ENCODE data around the gene SMARCB1. TPM values are rescaled to one million over a fixed set of nuclear protein-coding genes. Genes with fewer than 3 reads are reported as not detected.

SMARCB1 gene
- total RNA-seq, 1 experiment from 2014 or later = 88.2 TPM

DNA sequence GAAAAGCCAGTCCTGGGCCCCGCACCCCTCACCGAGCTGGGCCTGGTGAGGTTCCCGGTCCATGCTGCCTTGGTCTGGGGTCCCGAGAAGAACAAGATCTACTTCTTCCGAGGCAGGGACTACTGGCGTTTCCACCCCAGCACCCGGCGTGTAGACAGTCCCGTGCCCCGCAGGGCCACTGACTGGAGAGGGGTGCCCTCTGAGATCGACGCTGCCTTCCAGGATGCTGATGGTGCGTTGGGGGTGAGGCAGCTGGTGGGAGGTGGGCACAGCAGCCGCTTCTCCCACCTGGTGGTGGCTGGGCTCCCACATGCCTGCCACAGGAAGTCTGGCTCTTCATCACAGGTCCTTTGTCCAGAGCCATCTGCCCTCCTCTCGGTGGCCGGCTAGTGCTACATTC, 4.5 kb upstream of the SMARCB1 start:
- intact Hi-C loops (cut with micrococcal nuclease; ENCODE audit: unreplicated experiment) = loop anchor here (10.0 kb wide), 1 partner anchor 53 kb away; the partner anchor contains the start of gene DERL3
- BruUV-seq (replicated peaks) = no TSS peak
- no peak for TF ChIP-seq CTCF (IDR thresholded peaks at IDR 0.05; ENCODE audit: unreplicated experiment)
- Mint-ChIP-seq H3K27me3 (ENCODE audit: unreplicated experiment) (no peaks in the 10 kb centered on the region), H3K4me1 (ENCODE audit: low read depth, unreplicated experiment) (peaks cover 29% of the 10 kb centered on the region), H3K36me3 (ENCODE audit: insufficient read depth, unreplicated experiment) (peaks cover 13% of the 10 kb centered on the region), H3K9me3 (ENCODE audit: low read depth, unreplicated experiment) (no peaks in the 10 kb centered on the region), H3K4me3 (ENCODE audit: low read depth, unreplicated experiment) (no peak overlapping the region), H3K27ac (ENCODE audit: unreplicated experiment) (no peak overlapping the region)
- no peak for DNase-seq
- CTCF ChIA-PET = interaction anchor here (0.6 to 0.8 kb wide), 2 partner anchors 11 to 75 kb away, joined by 3 to 4 read pairs; partner anchors contain the start of gene SLC2A11

DNA sequence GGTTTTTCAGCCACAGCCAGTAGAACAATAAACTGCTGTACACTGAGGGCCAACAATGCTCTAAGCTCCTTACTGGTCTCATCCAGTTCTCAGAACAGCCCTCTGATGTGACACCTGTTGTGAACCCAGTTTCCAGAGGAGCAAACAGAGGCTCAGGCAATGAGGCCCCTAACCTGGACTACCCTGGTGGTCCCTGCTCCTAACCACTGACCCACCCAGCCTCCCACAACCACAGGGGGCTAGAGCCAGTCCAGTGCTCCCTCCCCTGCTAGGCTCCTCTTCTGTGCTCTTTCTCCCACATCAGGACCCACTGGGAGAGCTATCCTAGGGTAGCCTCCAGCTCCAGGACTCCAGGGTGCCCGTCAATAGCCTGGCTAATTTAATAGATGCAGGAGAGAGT, 4.1 kb upstream of the SMARCB1 start:
- H3K9me3 Mint-ChIP-seq (ENCODE audit: low read depth, unreplicated experiment) = no peaks in the 10 kb centered on the region
- peaks cover 17% of the 10 kb centered on the region for H3K36me3 Mint-ChIP-seq (ENCODE audit: insufficient read depth, unreplicated experiment)
- no peaks in the 10 kb centered on the region for H3K27me3 Mint-ChIP-seq (ENCODE audit: unreplicated experiment)
- H3K4me1 Mint-ChIP-seq (ENCODE audit: low read depth, unreplicated experiment) = peaks cover 29% of the 10 kb centered on the region
- intact Hi-C loops (cut with micrococcal nuclease; ENCODE audit: unreplicated experiment) = loop anchor here (10.0 kb wide), 1 partner anchor 52 kb away; the partner anchor contains the start of gene DERL3
- no TSS peak for BruUV-seq (replicated peaks)
- H3K27ac Mint-ChIP-seq (ENCODE audit: unreplicated experiment) = no peak overlapping the region
- no peak for TF ChIP-seq CTCF (IDR thresholded peaks at IDR 0.05; ENCODE audit: unreplicated experiment)
- CTCF ChIA-PET = no interaction called here
- no peak overlapping the region for H3K4me3 Mint-ChIP-seq (ENCODE audit: low read depth, unreplicated experiment)
- DNase-seq = no peak

DNA sequence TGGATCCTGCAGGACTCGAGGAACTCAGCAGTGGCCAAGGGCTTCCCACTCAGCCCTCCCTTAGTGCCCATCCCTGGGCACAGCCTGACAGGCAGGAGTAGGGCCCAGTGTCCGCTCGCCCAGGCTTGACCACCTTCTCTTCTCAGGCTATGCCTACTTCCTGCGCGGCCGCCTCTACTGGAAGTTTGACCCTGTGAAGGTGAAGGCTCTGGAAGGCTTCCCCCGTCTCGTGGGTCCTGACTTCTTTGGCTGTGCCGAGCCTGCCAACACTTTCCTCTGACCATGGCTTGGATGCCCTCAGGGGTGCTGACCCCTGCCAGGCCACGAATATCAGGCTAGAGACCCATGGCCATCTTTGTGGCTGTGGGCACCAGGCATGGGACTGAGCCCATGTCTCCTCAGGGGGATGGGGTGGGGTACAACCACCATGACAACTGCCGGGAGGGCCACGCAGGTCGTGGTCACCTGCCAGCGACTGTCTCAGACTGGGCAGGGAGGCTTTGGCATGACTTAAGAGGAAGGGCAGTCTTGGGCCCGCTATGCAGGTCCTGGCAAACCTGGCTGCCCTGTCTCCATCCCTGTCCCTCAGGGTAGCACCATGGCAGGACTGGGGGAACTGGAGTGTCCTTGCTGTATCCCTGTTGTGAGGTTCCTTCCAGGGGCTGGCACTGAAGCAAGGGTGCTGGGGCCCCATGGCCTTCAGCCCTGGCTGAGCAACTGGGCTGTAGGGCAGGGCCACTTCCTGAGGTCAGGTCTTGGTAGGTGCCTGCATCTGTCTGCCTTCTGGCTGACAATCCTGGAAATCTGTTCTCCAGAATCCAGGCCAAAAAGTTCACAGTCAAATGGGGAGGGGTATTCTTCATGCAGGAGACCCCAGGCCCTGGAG, 3.3 kb upstream of the SMARCB1 start:
- TF ChIP-seq CTCF (IDR thresholded peaks at IDR 0.05; ENCODE audit: unreplicated experiment) = no peak
- no peak for DNase-seq
- intact Hi-C loops (cut with micrococcal nuclease; ENCODE audit: unreplicated experiment) = loop anchor here (10.0 kb wide), 1 partner anchor 51 kb away; the partner anchor contains the start of gene DERL3
- H3K36me3 Mint-ChIP-seq (ENCODE audit: insufficient read depth, unreplicated experiment) = peaks cover 22% of the 10 kb centered on the region
- no peak overlapping the region for H3K27ac Mint-ChIP-seq (ENCODE audit: unreplicated experiment)
- CTCF ChIA-PET = no interaction called here
- no TSS peak for BruUV-seq (replicated peaks)
- H3K4me1 Mint-ChIP-seq (ENCODE audit: low read depth, unreplicated experiment) = peaks cover 29% of the 10 kb centered on the region
- H3K27me3 Mint-ChIP-seq (ENCODE audit: unreplicated experiment) = no peaks in the 10 kb centered on the region
- H3K4me3 Mint-ChIP-seq (ENCODE audit: low read depth, unreplicated experiment) = no peak overlapping the region
- no peaks in the 10 kb centered on the region for H3K9me3 Mint-ChIP-seq (ENCODE audit: low read depth, unreplicated experiment)

DNA sequence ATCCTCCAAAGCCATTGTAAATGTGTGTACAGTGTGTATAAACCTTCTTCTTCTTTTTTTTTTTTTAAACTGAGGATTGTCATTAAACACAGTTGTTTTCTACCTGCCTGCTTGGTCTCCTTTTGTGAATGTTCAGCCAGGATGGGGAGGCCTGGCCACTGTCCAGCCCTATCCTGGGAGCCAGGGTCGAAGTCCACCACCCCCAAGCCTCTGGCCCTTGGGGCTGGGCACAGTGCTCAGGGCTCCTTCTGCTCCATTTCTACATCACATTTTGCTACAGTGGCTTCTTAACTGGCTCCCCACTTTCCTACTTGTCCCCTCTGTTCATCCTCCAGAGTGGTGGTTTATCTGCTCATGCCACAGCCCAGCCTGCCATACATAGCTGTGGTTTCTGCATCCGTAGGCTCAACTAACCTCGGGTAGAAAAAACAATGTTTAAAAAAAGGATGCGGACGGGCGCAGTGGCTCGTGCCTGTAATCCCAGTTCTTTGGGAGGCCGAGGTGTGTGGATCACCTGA, 2.5 kb upstream of the SMARCB1 start:
- H3K4me1 Mint-ChIP-seq (ENCODE audit: low read depth, unreplicated experiment) = peaks cover 28% of the 10 kb centered on the region
- CTCF ChIA-PET = no interaction called here
- intact Hi-C loops (cut with micrococcal nuclease; ENCODE audit: unreplicated experiment) = loop anchor here (10.0 kb wide), 1 partner anchor 51 kb away; the partner anchor contains the start of gene DERL3
- H3K27ac Mint-ChIP-seq (ENCODE audit: unreplicated experiment) = peak overlapping the region; percentile 23
- no TSS peak for BruUV-seq (replicated peaks)
- peaks cover 27% of the 10 kb centered on the region for H3K36me3 Mint-ChIP-seq (ENCODE audit: insufficient read depth, unreplicated experiment)
- no peaks in the 10 kb centered on the region for H3K27me3 Mint-ChIP-seq (ENCODE audit: unreplicated experiment)
- no peaks in the 10 kb centered on the region for H3K9me3 Mint-ChIP-seq (ENCODE audit: low read depth, unreplicated experiment)
- TF ChIP-seq CTCF (IDR thresholded peaks at IDR 0.05; ENCODE audit: unreplicated experiment) = no peak
- DNase-seq = peak; percentile 51
- H3K4me3 Mint-ChIP-seq (ENCODE audit: low read depth, unreplicated experiment) = peak overlapping the region; percentile 34
